HG02610 (cell line): ENCODE results near the gene B3GALT5.
"Not testable (repeated sequence)": the region's sequence is repeated elsewhere in the genome, so short reads cannot be mapped to it uniquely, and the experiment has no call there.

Source experiments
- ATAC-seq: cut with Tn5 transposase; IDR thresholded peaks from one replicate; pipeline ENCODE4 v1.9.1; 2021; ENCODE audit warnings: mild to moderate bottlenecking, moderate library complexity; ENCODE audit not compliant: unreplicated experiment

Gene B3GALT5

GRCh38 chr21:39686646-39687468 is 74.1 kb downstream of the B3GALT5 start:
- no peak for ATAC-seq

GRCh38 chr21:39688010-39688409 is 75.3 kb downstream of the B3GALT5 start:
- no peak for ATAC-seq

GRCh38 chr21:39689860-39690259 is 77.1 kb downstream of the B3GALT5 start:
- ATAC-seq, result not testable (repeated sequence)

- ATAC-seq, result no peak
These were observed 77.7 kb downstream of the B3GALT5 start for GRCh38 chr21:39690454-39690853.

- no peak for ATAC-seq
These were observed 82.0 kb downstream of the B3GALT5 start for GRCh38 chr21:39694750-39695149.

GRCh38 chr21:39696196-39696595 is 83.5 kb downstream of the B3GALT5 start:
- ATAC-seq, result no peak

GRCh38 chr21:39696618-39697017 is 83.9 kb downstream of the B3GALT5 start:
- no peak for ATAC-seq

GRCh38 chr21:39700318-39700717 is 87.6 kb downstream of the B3GALT5 start:
- no peak for ATAC-seq

GRCh38 chr21:39703578-39703977 is 90.8 kb downstream of the B3GALT5 start:
- no peak for ATAC-seq

- no peak for ATAC-seq
These were observed 93.1 kb downstream of the B3GALT5 start for GRCh38 chr21:39705849-39706248.

GRCh38 chr21:39707316-39707715 is 94.6 kb downstream of the B3GALT5 start:
- ATAC-seq, result no peak

GRCh38 chr21:39710866-39711265 is 98.1 kb downstream of the B3GALT5 start:
- no peak for ATAC-seq

- no peak for ATAC-seq
These were observed 99.5 kb downstream of the B3GALT5 start for GRCh38 chr21:39712273-39712672.

GRCh38 chr21:39712976-39713375 is 100.2 kb downstream of the B3GALT5 start:
- no peak for ATAC-seq

- no peak for ATAC-seq
These were observed 101.2 kb downstream of the B3GALT5 start for GRCh38 chr21:39713905-39714304.

GRCh38 chr21:39714331-39714730 is 101.6 kb downstream of the B3GALT5 start:
- no peak for ATAC-seq

GRCh38 chr21:39715804-39716397 is 103.2 kb downstream of the B3GALT5 start:
- ATAC-seq, result no peak

GRCh38 chr21:39720126-39720778 is 107.5 kb downstream of the B3GALT5 start:
- ATAC-seq, result no peak

- ATAC-seq, result no peak
These were observed 109.1 kb downstream of the B3GALT5 start for GRCh38 chr21:39721885-39722284.
